HG02870 (cell line): ENCODE data around the gene URM1.
A peak's percentile ranks its signal among the peaks of the same experiment; 100 is the strongest.
"Not testable (repeated sequence)": the region's sequence is repeated elsewhere in the genome, so short reads cannot be mapped to it uniquely, and the experiment has no call there.

Experiments
- ATAC-seq: cut with Tn5 transposase; IDR thresholded peaks from one replicate; pipeline ENCODE4 v1.9.1; 2021; ENCODE audit warnings: mild to moderate bottlenecking, moderate library complexity; ENCODE audit not compliant: unreplicated experiment

The URM1 gene

GRCh38 chr9:128370752-128371629, at the start of gene URM1:
TSS of gene URM1 (plus strand) at chr9:128371374. CDS start at chr9:128371381, 7 bp downstream.
- peak; percentile 90 for ATAC-seq

GRCh38 chr9:128321879-128322403, 49.2 kb upstream of the URM1 start:
- ATAC-seq, result no peak

- peak; percentile 76 for ATAC-seq
These were observed 48.6 kb upstream of the URM1 start, which contains the start of the genes COQ4 and TRUB2 for GRCh38 chr9:128322404-128323211. TSS of gene COQ4 (plus strand) at chr9:128322839. CDS start at chr9:128322859, 20 bp downstream. TSS of gene TRUB2 (minus strand) at chr9:128322447. CDS start at chr9:128322408, 39 bp downstream.

GRCh38 chr9:128323212-128323730, 47.9 kb upstream of the URM1 start:
- ATAC-seq, result no peak

- no peak for ATAC-seq
These were observed 47.4 kb upstream of the URM1 start for GRCh38 chr9:128323791-128324190.

- no peak for ATAC-seq
These were observed 46.8 kb upstream of the URM1 start for GRCh38 chr9:128324401-128324800.

- ATAC-seq, result no peak
These were observed 45.5 kb upstream of the URM1 start for GRCh38 chr9:128325629-128326028.

- no peak for ATAC-seq
These were observed 37.7 kb upstream of the URM1 start for GRCh38 chr9:128333451-128333869.

- no peak for ATAC-seq
These were observed 36.0 kb upstream of the URM1 start for GRCh38 chr9:128335161-128335560.

- ATAC-seq, result no peak
These were observed 35.3 kb upstream of the URM1 start for GRCh38 chr9:128335914-128336313.

- ATAC-seq, result no peak
These were observed 33.2 kb upstream of the URM1 start for GRCh38 chr9:128337936-128338335.

- ATAC-seq, result not testable (repeated sequence)
These were observed 32.1 kb upstream of the URM1 start for GRCh38 chr9:128338852-128339614.

GRCh38 chr9:128339761-128340690, 31.1 kb upstream of the URM1 start, which contains the start of gene SLC27A4:
TSS of gene SLC27A4 (plus strand) at chr9:128340527. CDS start at chr9:128343133, 2,606 bp downstream.
- ATAC-seq, result peak; percentile 73

GRCh38 chr9:128340691-128341434, 30.3 kb upstream of the URM1 start:
- peak; percentile 29 for ATAC-seq

- peak; percentile 44 for ATAC-seq
These were observed 29.7 kb upstream of the URM1 start for GRCh38 chr9:128341435-128341849.

GRCh38 chr9:128342971-128343680, 28.0 kb upstream of the URM1 start:
- no peak for ATAC-seq

- ATAC-seq, result no peak
These were observed 27.3 kb upstream of the URM1 start for GRCh38 chr9:128343855-128344254.
